Cardiac muscle cell (in vitro differentiated cells and primary cell): Measurements from ENCODE around the gene TM9SF4. TPM values are rescaled to one million over a fixed set of nuclear protein-coding genes. Genes with fewer than 3 reads are reported as not detected.

ENCODE experiments used
- DNase-seq, 2 donors: peaks; one replicate each; pipeline versions ENCODE4 v3.0.0 to v3.0.0-alpha.2; 2010 to 2017; ENCODE audit warnings: low read depth in 1 of 2, low spot score in 1 of 2
- H3K27ac ChIP-seq: fragments of 200-600 bp; sonication (generic); 2 replicates; pipeline ENCODE4 v1.5.1; 2016
- H3K27me3 ChIP-seq: fragments of 200-600 bp; sonication (generic); 2 replicates; pipeline ENCODE4 v1.6.0; 2016; ENCODE audit warnings: control low read depth
- H3K36me3 ChIP-seq: fragments of 200-600 bp; sonication (generic); 2 replicates; pipeline ENCODE4 v1.5.1; 2016; ENCODE audit warnings: control low read depth
- H3K4me1 ChIP-seq: fragments of 200-600 bp; sonication (generic); 2 replicates; pipeline ENCODE4 v1.8.1; 2017; ENCODE audit warnings: low read depth, mild to moderate bottlenecking, mixed run types
- H3K4me3 ChIP-seq: fragments of 200-600 bp; sonication (generic); 2 replicates; pipeline ENCODE4 v1.5.1; 2016; ENCODE audit warnings: mild to moderate bottlenecking
- H3K9me3 ChIP-seq: fragments of 200-600 bp; sonication (generic); 2 replicates; pipeline ENCODE4 v1.5.1; 2017; ENCODE audit warnings: low read depth, mild to moderate bottlenecking, control low read depth
- CTCF ChIP-seq: IDR thresholded peaks from 2 replicates; pipeline ENCODE4 v1.5.1; 2012; ENCODE audit warnings: low read depth, mild to moderate bottlenecking, low read length
- polyA plus RNA-seq: library from polyadenylated mRNA; unstranded; fragments of >200 nt; fragmentation: Nextera tagmentation; extraction: Ambion mirVana; gene quantifications from 2 replicates; pipeline ENCODE4 v1.2.1, GENCODE V29; 2016
- total RNA-seq: library from RNA; depleted of rRNA; stranded (reverse); fragments of >200 nt; gene quantifications from 2 replicates; pipeline ENCODE4 v1.2.3, GENCODE V29; 2016

Gene TM9SF4
- total and polyA plus RNA-seq, 2 experiments from 2014 or later, result 52.5 to 54.6 TPM

- Histone ChIP-seq H3K4me3 (no peak overlapping the region), H3K4me1 (no peaks in the 10 kb centered on the region), H3K27ac (no peak overlapping the region), H3K9me3 (no peaks in the 10 kb centered on the region), H3K36me3 (no peaks in the 10 kb centered on the region), H3K27me3 (peaks cover 10% of the 10 kb centered on the region)
- TF ChIP-seq CTCF, result no peak
- no peak for DNase-seq
These were observed 37.3 kb upstream of the TM9SF4 start for GRCh38 chr20:32072168-32072750.

GRCh38 chr20:32075534-32075933 is 34.0 kb upstream of the TM9SF4 start:
- no peak for TF ChIP-seq CTCF
- no peak overlapping the region for H3K4me3 ChIP-seq
- H3K9me3 ChIP-seq, result no peaks in the 10 kb centered on the region
- no peaks in the 10 kb centered on the region for H3K4me1 ChIP-seq
- no peak overlapping the region for H3K27ac ChIP-seq
- peaks cover 10% of the 10 kb centered on the region for H3K27me3 ChIP-seq
- no peaks in the 10 kb centered on the region for H3K36me3 ChIP-seq
- no peak for DNase-seq

GRCh38 chr20:32077190-32077589 is 32.3 kb upstream of the TM9SF4 start:
- H3K9me3 ChIP-seq, result no peaks in the 10 kb centered on the region
- peaks cover 10% of the 10 kb centered on the region for H3K27me3 ChIP-seq
- H3K27ac ChIP-seq, result no peak overlapping the region
- H3K4me1 ChIP-seq, result no peaks in the 10 kb centered on the region
- no peak overlapping the region for H3K4me3 ChIP-seq
- no peaks in the 10 kb centered on the region for H3K36me3 ChIP-seq
- DNase-seq, result no peak
- no peak for TF ChIP-seq CTCF

GRCh38 chr20:32078322-32078721 is 31.2 kb upstream of the TM9SF4 start:
- H3K4me3 ChIP-seq, result no peak overlapping the region
- no peak for DNase-seq
- H3K4me1 ChIP-seq, result no peaks in the 10 kb centered on the region
- no peaks in the 10 kb centered on the region for H3K9me3 ChIP-seq
- no peak for TF ChIP-seq CTCF
- no peak overlapping the region for H3K27ac ChIP-seq
- H3K27me3 ChIP-seq, result peaks cover 10% of the 10 kb centered on the region
- H3K36me3 ChIP-seq, result no peaks in the 10 kb centered on the region

- no peaks in the 10 kb centered on the region for H3K4me1 ChIP-seq
- H3K27me3 ChIP-seq, result peaks cover 10% of the 10 kb centered on the region
- TF ChIP-seq CTCF, result no peak
- H3K4me3 ChIP-seq, result no peak overlapping the region
- no peak overlapping the region for H3K27ac ChIP-seq
- no peaks in the 10 kb centered on the region for H3K9me3 ChIP-seq
- no peak for DNase-seq
- H3K36me3 ChIP-seq, result no peaks in the 10 kb centered on the region
These were observed 30.7 kb upstream of the TM9SF4 start for GRCh38 chr20:32078791-32079190.
